ENCODE measurements around the gene EPS8.

The EPS8 gene

GRCh38 chr12:15712823-15713660, 76.1 kb downstream of the EPS8 start:
- DNase-seq: no peak

GRCh38 chr12:15712160-15712559, 77.0 kb downstream of the EPS8 start:
- no peak for DNase-seq

- DNase-seq: no peak
These were observed 78.2 kb downstream of the EPS8 start for GRCh38 chr12:15710860-15711510.

- DNase-seq: no peak
These were observed 79.6 kb downstream of the EPS8 start for GRCh38 chr12:15709551-15709950.

GRCh38 chr12:15708396-15709076, 80.7 kb downstream of the EPS8 start:
- DNase-seq: no peak

GRCh38 chr12:15707516-15708199, 81.5 kb downstream of the EPS8 start:
- no peak for DNase-seq

- no peak for DNase-seq
These were observed 83.0 kb downstream of the EPS8 start for GRCh38 chr12:15706010-15706676.

- no peak for DNase-seq
These were observed 83.6 kb downstream of the EPS8 start for GRCh38 chr12:15705606-15706005.

- no peak for DNase-seq
These were observed 86.9 kb downstream of the EPS8 start for GRCh38 chr12:15702276-15702675.

GRCh38 chr12:15701631-15702156, 87.5 kb downstream of the EPS8 start:
- DNase-seq: no peak

- DNase-seq: no peak
These were observed 88.0 kb downstream of the EPS8 start for GRCh38 chr12:15701206-15701605.

GRCh38 chr12:15700595-15700994, 88.6 kb downstream of the EPS8 start:
- no peak for DNase-seq

- DNase-seq: no peak
These were observed 89.3 kb downstream of the EPS8 start for GRCh38 chr12:15699886-15700285.

- DNase-seq: no peak
These were observed 90.8 kb downstream of the EPS8 start for GRCh38 chr12:15698377-15698871.

GRCh38 chr12:15697201-15697600, 92.0 kb downstream of the EPS8 start:
- no peak for DNase-seq

- no peak for DNase-seq
These were observed 95.8 kb downstream of the EPS8 start for GRCh38 chr12:15693228-15693911.

GRCh38 chr12:15691388-15691787, 97.8 kb downstream of the EPS8 start:
- DNase-seq: no peak

- DNase-seq: no peak
These were observed 98.9 kb downstream of the EPS8 start for GRCh38 chr12:15690320-15690719.

- DNase-seq: no peak
These were observed 99.4 kb downstream of the EPS8 start for GRCh38 chr12:15689751-15690191.

GRCh38 chr12:15688838-15689625, 100.2 kb downstream of the EPS8 start:
- no peak for DNase-seq
